Neural cell (in vitro differentiated cells): Measurements from ENCODE around the gene PHACTR1. TPM values are rescaled to one million over a fixed set of nuclear protein-coding genes. Genes with fewer than 3 reads are reported as not detected.

Experiments used
- H2AFZ ChIP-seq: fragments of 200-600, 300-800 bp; sonication (generic), shearing (Covaris generic); 2 replicates; pipeline ENCODE4 v1.6.0; 2014; ENCODE audit warnings: low read depth, mild to moderate bottlenecking, antibody characterized with exemption, low read length, moderate library complexity
- H3F3A ChIP-seq: fragments of 200-600 bp; shearing (Covaris generic); 2 replicates; pipeline ENCODE4 v1.6.1; 2016; ENCODE audit warnings: mild to moderate bottlenecking, moderate library complexity, mixed read lengths, antibody characterized with exemption, low read length; ENCODE audit not compliant: insufficient read depth, poor library complexity, severe bottlenecking
- H3K27ac ChIP-seq: fragments of 200-600, 300-800 bp; sonication (generic), shearing (Covaris generic); 2 replicates; pipeline ENCODE4 v1.5.1; 2014; ENCODE audit warnings: mild to moderate bottlenecking, low read length, moderate library complexity
- H3K27me3 ChIP-seq: fragments of 300-800, 200-600 bp; sonication (generic), shearing (Covaris generic); 2 replicates; pipeline ENCODE4 v1.6.0; 2014; ENCODE audit warnings: mild to moderate bottlenecking, low read depth, low read length, moderate library complexity; ENCODE audit not compliant: insufficient read depth
- H3K36me3 ChIP-seq: fragments of 300-800, 200-600 bp; sonication (generic), shearing (Covaris generic); 2 replicates; pipeline ENCODE4 v1.5.1; 2014; ENCODE audit warnings: mild to moderate bottlenecking, antibody characterized with exemption, low read length, moderate library complexity; ENCODE audit not compliant: insufficient read depth
- H3K4me2 ChIP-seq: fragments of 300-800, 200-600 bp; sonication (generic), shearing (Covaris generic); 2 replicates; pipeline ENCODE4 v1.6.0; 2014; ENCODE audit warnings: mild to moderate bottlenecking, low read length
- H3K4me3 ChIP-seq: fragments of 300-800, 200-600 bp; sonication (generic), shearing (Covaris generic); 2 replicates; pipeline ENCODE4 v1.5.1; 2014; ENCODE audit warnings: mild to moderate bottlenecking, low read length, moderate library complexity
- H3K79me2 ChIP-seq: fragments of 200-600 bp; shearing (Covaris generic); replicated peaks from 2 replicates; pipeline ENCODE4 v1.6.0; 2014; ENCODE audit warnings: mild to moderate bottlenecking, low read length, moderate library complexity; ENCODE audit not compliant: insufficient read depth
- H3K9ac ChIP-seq: fragments of 300-800, 200-600 bp; sonication (generic), shearing (Covaris generic); 2 replicates; pipeline ENCODE4 v1.6.1; 2016; ENCODE audit warnings: mild to moderate bottlenecking, low read length, mixed read lengths
- H3K9me2 ChIP-seq: fragments of 200-600 bp; shearing (Covaris generic); 2 replicates; pipeline ENCODE4 v1.6.1; 2016; ENCODE audit warnings: mild to moderate bottlenecking, low read length, mixed read lengths; ENCODE audit not compliant: insufficient read depth
- H3K9me3 ChIP-seq: fragments of 200-600, 300-800 bp; sonication (generic), shearing (Covaris generic); 2 replicates; pipeline ENCODE4 v1.6.1; 2016; ENCODE audit warnings: mild to moderate bottlenecking, mixed run types, low read length, moderate library complexity, mixed read lengths
- H4K20me1 ChIP-seq: fragments of 200-600 bp; shearing (Covaris generic); 2 replicates; pipeline ENCODE4 v1.6.1; 2016; ENCODE audit warnings: mild to moderate bottlenecking, mixed run types; ENCODE audit not compliant: insufficient read depth
- CTCF ChIP-seq: fragments of 450-650 bp; IDR thresholded peaks from 2 replicates; pipeline ENCODE4 v1.5.1; 2014; ENCODE audit warnings: antibody characterized with exemption, mild to moderate bottlenecking, moderate library complexity; ENCODE audit not compliant: poor library complexity, severe bottlenecking
- EP300 ChIP-seq: fragments of 450-650 bp; conservative IDR thresholded peaks from 2 replicates; pipeline ENCODE4 v1.6.1; 2014; ENCODE audit warnings: antibody characterized with exemption, mild to moderate bottlenecking, moderate library complexity; ENCODE audit not compliant: poor library complexity, severe bottlenecking
- EZH2 ChIP-seq: fragments of 200-600, 300-800 bp; shearing (Covaris generic), sonication (generic); IDR thresholded peaks from 2 replicates; pipeline ENCODE4 v1.6.1; 2014; ENCODE audit warnings: antibody characterized with exemption, low read length, borderline replicate concordance, mild to moderate bottlenecking; ENCODE audit not compliant: insufficient read depth, poor library complexity, severe bottlenecking
- MXI1 ChIP-seq: fragments of 450-650 bp; conservative IDR thresholded peaks from 2 replicates; pipeline ENCODE4 v1.6.1; 2014; ENCODE audit warnings: antibody characterized with exemption, mild to moderate bottlenecking; ENCODE audit not compliant: poor library complexity, severe bottlenecking
- POLR2AphosphoS5 ChIP-seq: IDR thresholded peaks from 2 replicates; pipeline ENCODE4 v1.6.1; 2012
- RAD21 ChIP-seq: fragments of 450-650 bp; conservative IDR thresholded peaks from 2 replicates; pipeline ENCODE4 v1.6.1; 2014; ENCODE audit warnings: antibody characterized with exemption, mild to moderate bottlenecking, moderate library complexity
- REST ChIP-seq: IDR thresholded peaks from 2 replicates; pipeline ENCODE4 v1.6.1; 2012; ENCODE audit warnings: borderline replicate concordance
- SMC3 ChIP-seq: fragments of 450-650 bp; conservative IDR thresholded peaks from 2 replicates; pipeline ENCODE4 v1.6.1; 2014; ENCODE audit warnings: antibody characterized with exemption, mild to moderate bottlenecking, moderate library complexity; ENCODE audit not compliant: poor library complexity
- TAF1 ChIP-seq: IDR thresholded peaks from 2 replicates; pipeline ENCODE4 v1.6.1; 2012; ENCODE audit warnings: low read depth
- polyA plus RNA-seq: library from polyadenylated mRNA; depleted of rRNA; stranded (reverse); fragments of >200 nt; gene quantifications from 2 replicates; pipeline ENCODE4 v1.2.3, GENCODE V29; 2014

Gene PHACTR1
- polyA plus RNA-seq, 1 donor from 2014 or later = 7.8 TPM

DNA sequence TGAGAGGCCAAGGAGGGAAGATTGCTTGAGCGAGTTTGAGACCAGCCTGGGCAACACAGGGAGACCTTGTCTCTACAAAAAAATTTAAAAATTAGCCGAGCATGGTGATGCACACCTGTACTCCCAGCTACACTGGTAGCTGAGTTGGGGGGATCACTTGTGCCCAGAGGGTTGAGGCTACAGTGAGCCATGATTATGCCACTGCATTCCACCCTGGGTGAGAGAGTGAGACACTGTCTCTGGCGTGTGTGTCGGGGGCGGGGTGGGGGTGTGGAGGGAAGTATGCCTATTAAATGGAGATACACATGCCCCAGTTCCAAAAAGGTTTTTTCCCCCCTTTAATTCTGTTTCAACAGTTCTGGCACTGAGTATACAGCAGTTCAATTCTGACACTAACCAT, 388.6 kb downstream of the PHACTR1 start:
- Histone ChIP-seq H3K79me2 (no peaks in the 10 kb centered on the region), H3K36me3 (no peaks in the 10 kb centered on the region), H3K4me2 (no peak overlapping the region), H3F3A (no peaks in the 10 kb centered on the region), H3K9ac (no peak overlapping the region), H3K4me3 (no peak overlapping the region), H3K9me3 (peaks cover 2% of the 10 kb centered on the region), H3K27me3 (no peaks in the 10 kb centered on the region), H2AFZ (no peak overlapping the region), H4K20me1 (no peaks in the 10 kb centered on the region), H3K9me2 (no peaks in the 10 kb centered on the region), H3K27ac (no peak overlapping the region)
- TF ChIP-seq SMC3 (no peak), CTCF (no peak), POLR2AphosphoS5 (no peak), REST (no peak), RAD21 (no peak), MXI1 (no peak), EZH2 (no peak), EP300 (no peak), TAF1 (no peak)

DNA sequence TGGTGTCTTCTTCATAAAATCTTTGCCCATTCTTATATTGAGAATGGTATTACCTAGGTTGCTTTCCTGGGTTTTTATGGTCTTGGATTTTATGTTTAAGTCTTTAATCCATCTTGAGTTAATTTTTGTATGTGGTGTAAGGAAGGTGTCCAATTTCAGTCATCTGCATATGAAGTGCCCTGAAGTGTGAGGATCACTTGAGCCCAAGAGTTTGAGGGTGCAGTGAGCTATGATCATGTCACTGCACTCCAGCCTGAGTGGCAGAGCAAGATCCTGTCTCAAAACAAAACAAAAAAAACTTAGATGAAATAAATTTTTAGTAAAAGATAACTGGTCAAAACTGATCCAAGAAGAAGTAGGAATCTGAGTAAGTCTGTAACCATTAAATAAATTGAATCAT, 396.4 kb downstream of the PHACTR1 start:
- H3K36me3 ChIP-seq = no peaks in the 10 kb centered on the region

More for the DNA sequence above, 396.4 kb downstream of the PHACTR1 start:
- TF ChIP-seq SMC3 (no peak), EP300 (no peak), RAD21 (no peak), MXI1 (no peak), TAF1 (no peak), POLR2AphosphoS5 (no peak), REST (no peak)
- no peak overlapping the region for H3K9ac ChIP-seq
- H3K9me3 ChIP-seq = peaks cover 6% of the 10 kb centered on the region
- H2AFZ ChIP-seq = no peak overlapping the region
- no peaks in the 10 kb centered on the region for H3K27me3 ChIP-seq
- no peaks in the 10 kb centered on the region for H3K79me2 ChIP-seq
- no peak overlapping the region for H3K27ac ChIP-seq
- H3K4me2 ChIP-seq = no peak overlapping the region
- H3K4me3 ChIP-seq = no peak overlapping the region
- H3F3A ChIP-seq = no peaks in the 10 kb centered on the region
- no peaks in the 10 kb centered on the region for H3K9me2 ChIP-seq
- H4K20me1 ChIP-seq = no peaks in the 10 kb centered on the region
